HG03575 (cell line): Measurements from ENCODE around the gene MPHOSPH6.
"Not testable (repeated sequence)": the region's sequence is repeated elsewhere in the genome, so short reads cannot be mapped to it uniquely, and the experiment has no call there.

ENCODE experiments used
- ATAC-seq: cut with Tn5 transposase; IDR thresholded peaks from one replicate; pipeline ENCODE4 v1.9.1; 2021; ENCODE audit not compliant: unreplicated experiment, insufficient number of reproducible peaks, low FRiP score; ENCODE audit errors: extremely low read depth

The MPHOSPH6 gene

DNA sequence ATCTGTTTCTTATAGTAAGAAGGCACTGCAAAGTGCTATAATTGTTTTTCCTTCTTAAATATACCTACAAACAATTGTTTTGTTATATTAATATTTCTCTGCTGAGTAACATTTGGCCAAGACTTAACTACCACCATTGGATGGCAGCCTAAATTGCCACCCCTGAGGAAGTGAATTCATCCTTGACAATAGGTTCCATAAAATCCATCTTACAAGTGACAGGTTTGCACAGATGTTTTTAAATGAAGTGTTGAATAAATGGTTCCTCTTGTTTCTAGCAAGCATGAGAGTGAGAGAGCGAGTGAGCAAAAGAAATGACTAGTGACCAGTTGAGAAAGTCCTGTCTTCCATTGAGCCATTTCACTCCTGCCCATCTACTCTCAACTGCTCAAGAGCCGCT, 8.3 kb upstream of the MPHOSPH6 start:
- ATAC-seq = no peak

DNA sequence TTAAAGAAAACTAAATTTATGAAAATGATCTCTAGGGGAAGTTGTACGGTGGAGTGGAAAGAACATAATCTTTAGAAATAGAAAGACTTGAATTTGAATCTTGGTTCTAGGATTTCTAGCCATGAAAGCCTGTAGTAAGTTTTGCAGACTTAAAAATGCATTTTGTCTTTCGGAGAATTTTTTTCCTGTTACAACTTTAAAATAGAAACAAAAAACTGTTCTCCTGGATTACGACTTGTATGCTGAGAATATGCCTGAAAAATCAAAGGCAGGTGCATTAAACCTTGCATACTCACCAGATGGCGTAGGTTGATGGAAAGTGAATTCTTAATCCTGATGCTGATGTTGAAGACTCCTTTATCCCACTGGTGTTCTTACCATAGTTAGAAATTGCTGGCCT, 7.5 kb upstream of the MPHOSPH6 start:
- no peak for ATAC-seq

DNA sequence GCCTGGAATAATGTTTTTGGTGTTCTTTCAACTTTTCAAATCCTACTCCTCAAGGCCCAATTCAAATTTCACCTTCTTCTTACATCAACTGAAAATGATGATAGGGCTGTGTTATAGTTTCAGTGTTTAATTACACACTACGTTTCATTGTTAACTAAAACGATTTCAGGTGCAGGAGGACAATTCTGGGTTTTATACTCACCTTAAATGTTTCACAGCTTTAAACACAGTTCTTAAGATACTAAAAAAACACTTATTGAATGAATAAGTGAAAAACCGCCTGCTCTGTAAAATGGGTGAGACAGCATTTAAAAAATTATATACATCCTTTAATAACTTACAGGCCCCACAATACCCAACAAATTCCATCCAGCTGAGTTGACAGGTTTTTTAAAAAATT, 6.2 kb upstream of the MPHOSPH6 start:
- ATAC-seq = no peak

DNA sequence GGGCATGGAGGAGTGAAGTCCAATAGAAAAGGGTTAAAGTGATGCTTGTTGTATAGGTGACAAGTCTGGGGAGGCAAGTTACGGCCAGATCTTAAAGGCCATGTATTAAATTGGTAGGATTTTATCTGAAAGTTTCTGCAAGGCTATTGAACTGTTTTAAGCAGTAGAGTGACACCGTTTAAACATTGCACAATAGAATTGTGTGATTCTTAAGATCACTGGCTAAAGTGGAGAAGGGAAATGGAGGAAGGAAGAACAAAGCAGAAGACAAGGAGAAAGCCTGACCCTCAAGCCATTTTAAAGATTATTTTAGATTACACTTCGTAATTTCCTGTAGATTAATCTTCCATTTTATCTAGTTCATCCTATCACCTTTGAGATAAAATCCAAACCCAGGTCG, 5.6 kb upstream of the MPHOSPH6 start:
- ATAC-seq = no peak

DNA sequence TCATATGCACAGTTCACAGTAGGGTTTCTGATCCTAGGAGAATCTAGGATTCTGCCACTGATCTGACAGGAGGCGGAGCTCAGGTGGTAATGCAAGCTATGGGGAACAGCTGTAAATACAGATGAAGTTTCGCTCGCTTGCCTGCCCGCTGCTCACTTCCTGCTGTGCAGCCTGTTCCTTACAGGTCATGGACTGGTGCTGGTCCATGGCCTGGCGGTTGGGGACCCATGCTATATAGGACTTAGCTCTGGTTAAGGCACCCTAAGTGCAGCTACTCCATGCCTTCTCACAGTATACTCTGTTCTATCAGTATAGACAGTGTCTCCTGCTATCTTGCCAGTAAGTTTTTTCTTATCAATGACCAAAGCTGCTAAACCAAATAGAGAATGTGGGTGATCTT, 2.4 kb downstream of the MPHOSPH6 start:
- no peak for ATAC-seq

DNA sequence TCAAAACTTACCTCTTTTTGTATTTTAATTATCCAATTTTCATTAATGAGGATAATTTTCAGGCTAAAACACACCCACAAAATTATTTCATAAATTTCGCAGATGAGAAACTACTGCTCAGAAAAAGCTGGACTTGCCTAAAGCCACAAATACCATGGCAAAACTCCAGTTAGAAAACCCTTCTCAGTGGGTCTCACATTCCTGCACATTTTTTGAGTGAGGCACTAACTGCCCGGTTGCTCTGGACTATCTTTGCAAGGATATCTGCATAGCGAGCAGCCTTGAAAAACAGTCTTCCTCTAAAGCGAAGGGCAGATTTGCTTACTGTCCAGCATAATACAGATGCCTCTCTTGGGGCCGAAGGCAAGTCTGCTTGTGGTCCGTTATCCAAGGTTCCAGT, 9.8 kb downstream of the MPHOSPH6 start:
- no peak for ATAC-seq

DNA sequence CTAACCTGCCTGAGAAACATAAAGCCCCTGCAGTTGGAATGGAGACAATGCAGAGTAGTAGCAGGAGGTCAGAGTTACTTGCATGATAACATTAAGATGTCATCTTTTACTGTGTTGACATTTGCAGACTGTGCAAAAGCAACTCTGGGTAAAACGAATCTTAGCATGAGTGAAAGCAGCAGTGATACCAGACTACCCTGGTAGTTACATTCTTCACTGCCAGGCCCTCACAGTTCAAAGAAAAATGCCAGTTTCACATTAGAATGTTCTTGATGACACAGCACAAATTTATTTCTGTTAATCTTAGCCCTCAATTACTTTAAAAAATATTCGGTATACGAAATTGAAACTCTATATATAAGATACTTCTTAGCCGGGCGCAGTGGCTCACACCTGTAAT, 12.2 kb downstream of the MPHOSPH6 start:
- ATAC-seq = no peak

DNA sequence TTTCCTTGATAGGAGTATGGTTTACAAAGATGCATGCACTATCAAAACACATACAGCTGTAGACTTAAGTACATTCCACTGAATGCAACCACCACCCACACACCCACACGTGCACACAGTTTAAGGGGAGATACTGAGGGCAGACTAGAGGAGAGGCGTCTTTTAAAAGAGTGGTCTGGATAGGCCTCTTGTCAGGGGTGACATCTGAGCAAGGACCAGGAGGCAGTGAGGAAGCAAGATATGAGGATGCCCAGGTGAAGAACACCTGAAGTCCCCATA, 12.6 kb downstream of the MPHOSPH6 start:
- ATAC-seq = no peak

DNA sequence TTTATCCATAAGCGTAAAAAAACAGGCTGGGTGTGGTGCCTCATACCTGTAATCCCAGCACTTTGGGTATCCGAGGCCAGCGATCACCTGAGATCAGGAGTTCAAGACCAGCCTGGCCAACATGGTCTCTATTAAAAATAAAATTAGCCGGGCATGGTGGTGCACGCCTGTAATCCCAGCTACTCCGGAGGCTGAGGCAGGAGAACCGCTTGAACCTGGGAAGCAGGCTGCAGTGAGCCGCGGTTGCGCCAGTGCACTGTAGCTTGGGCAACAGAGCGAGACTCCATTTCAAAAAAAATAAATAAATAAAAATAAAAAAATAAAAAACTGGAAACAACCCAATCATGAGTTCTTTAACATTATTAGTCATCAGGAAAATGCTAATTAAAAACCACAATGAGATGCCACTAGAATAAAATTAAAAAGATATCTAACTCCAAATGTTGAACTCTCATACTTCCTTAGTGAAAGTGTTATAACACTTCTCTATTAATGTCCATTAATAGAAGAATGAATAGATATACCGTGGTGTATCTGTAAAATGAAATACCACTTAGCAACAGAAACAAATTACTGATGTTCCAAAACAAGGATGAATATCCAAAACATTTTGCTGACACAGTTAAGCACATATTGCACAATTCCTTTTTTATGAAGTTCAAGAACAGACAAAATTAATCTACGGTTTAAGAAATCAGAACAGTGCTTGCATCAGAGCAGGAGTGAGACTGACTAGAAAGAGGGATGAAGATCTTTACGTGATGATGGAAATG, 13.1 kb downstream of the MPHOSPH6 start:
- ATAC-seq = no peak

DNA sequence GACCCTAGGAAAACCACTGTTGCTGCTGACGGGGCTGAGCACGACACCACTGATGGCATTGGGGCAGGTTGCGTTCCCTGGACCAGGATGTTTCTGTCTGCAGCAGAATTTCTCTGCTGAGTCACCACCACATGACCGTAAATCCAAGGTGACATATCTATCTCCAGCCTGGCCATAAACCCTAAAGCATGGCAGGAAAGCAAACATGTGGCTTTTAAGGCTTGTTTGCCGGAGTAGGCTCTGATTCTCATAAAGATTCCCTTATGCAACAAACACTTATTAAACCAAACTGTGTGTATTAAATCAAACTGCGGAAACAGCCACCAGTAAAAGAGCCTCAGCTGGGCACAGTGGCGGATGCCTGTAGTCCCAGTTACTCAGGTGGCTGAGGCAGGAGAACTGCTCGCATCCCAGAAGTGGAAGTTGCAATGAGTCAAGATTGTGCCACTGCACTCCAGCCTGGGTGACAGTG, 17.3 kb downstream of the MPHOSPH6 start:
- no peak for ATAC-seq

DNA sequence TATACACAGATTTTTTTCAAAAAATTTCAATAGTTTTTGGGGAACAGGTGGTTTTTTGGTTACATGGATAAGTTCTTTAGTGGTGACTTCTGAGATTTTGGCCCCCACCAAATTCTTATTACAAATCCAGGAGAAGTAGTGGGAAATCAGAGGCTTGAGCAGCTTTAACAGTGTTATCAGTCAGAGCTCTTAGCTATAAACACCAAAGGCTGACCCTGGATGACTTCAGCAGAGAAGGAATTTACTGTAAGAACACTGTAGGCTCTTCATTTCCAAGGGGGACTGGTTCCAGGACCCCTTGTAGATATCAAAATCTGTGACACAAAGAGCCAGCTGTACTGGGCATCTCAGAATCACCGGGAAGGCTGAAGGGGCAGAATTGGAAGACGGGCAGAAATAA, 17.8 kb downstream of the MPHOSPH6 start:
- ATAC-seq = no peak

DNA sequence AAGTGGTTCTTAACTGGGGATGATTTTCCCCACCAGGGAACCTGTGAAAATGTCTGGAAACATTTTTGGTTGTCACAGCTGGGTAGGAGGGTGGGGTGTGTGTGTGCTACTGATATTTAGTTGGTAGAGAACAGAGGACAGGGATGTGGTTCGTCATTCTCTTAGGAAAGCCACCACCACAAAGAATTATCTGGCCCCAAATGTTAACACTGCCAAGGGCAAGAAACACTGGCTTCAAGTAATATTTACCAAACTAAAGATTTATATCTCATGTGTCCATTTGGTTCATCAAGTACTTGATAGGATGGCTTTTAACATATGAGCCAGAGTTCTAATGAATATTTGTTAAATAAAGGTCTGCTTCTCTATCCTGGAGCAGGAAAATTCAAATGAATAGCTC, 19.5 kb downstream of the MPHOSPH6 start:
- ATAC-seq = no peak

DNA sequence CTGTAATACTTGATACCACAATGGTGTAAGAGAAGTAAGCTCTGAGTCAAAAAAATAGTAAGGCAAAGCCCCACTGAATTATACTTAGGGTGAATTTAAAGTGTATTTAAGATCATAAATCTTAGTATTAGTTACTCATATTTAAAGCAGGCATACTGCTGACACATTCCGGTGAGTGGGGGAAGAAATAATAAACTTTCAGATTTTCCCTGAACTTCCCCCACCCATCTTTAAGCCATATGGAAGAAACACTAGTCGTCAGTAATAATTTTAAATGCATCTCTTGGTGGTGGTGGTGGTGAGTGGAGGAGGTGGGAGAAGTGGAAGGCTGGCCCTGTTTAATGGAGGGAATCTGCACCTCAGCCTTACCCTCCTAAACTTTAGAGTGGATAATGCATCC, 20.5 kb downstream of the MPHOSPH6 start:
- no peak for ATAC-seq

DNA sequence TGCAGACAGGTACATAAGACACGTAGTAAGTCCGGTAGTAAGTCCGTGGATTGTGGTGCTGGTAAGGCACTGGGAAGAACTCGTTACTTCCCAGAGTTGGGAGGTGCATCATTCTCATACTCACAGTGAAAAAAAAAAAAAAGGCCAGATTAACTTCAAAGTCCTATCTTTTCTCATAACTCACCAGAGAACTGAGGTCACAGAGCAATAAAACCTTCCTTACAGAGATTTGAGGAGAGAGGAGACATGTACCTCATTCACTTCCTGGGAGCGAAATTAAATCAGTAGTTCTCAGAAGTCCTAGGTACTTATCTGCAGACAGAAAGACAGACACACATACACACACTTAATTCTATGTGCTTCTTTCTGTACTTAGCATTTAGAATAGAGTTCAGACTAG, 22.5 kb downstream of the MPHOSPH6 start:
- no peak for ATAC-seq

DNA sequence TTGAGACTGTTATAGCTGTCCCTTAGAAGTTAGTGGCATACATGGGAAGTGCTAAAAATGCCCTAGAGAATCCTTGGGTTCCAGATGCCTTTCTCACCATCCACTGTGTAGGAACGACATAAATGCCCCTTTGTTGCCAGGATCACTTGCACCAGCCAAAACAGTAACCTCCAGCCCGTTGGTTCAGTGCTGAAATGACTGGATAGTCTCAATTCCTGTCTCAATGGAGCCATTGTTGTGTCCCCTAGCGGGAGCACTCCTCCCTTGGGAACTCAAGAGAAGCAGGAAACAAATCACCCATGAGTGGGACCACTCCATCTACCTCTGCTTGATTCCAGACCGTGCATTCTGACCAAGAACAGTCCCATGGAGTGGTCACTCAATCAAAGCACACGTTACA, 23.1 kb downstream of the MPHOSPH6 start:
- ATAC-seq = no peak

DNA sequence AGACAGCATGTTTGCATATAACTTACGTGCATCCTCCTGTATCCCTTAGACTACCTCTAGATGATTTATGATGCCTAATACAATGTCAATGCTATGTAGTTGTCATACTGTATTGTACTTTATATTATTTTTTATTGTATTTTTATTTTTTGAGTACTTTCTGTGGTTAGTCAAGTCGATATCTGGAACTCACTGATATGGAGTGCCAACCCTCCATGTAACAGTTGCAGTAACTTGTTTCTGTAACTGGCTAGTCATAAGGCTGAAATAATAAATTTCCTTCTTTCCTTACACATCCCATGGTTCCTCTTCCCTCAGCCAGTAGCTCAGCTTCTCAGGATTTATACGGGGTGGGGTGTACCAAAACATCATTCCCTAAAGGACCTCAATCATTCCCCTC, 23.5 kb downstream of the MPHOSPH6 start:
- ATAC-seq = no peak

DNA sequence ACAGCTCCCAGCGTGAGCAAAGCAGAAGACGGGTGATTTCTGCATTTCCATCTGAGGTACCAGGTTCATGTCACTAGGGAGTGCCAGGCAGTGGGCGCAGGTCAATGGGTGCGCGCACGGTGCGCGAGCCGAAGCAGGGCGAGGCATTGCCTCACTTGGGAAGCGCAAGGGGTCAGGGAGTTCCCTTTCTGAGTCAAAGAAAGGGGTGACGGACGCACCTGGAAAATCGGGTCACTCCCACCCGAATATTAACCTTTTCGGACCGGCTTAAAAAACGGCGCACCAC, 30.8 kb downstream of the MPHOSPH6 start:
- ATAC-seq = not testable (repeated sequence)

DNA sequence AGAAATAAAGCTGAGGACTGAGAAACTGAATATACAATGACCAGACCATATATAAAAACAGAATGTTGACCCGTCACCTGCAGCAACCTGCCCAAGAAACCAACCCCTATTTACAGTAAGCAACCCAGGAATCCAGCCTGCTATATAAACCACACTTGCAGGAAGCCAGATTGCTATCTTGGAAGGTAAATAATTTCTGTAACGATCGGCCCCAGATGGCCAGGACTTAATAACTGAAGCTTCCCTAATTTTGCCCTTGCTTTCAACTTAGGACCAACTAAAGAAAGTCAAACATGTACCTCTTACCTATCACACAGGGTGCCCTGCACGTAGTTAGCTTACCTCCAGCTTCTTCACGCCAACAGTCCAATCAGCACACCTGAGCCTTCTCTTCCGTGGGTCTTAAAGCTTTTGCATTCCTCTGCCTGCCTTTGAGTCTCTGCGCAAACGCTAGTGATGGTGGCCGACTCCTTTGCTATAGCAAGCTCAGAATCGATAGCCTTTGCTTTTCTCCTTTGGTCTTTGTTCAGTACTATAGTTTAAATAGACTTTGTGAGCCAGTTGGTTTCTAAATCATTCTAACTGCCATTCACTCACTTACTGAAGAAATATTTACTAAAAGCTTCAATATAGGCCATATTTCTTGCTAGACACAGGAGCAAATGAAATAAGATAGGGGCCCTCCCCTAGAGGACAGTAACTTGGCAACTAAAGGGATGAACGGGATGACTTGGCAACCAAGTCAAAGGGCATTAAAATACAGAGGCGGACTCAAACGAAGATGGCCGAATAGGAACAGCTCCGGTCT, 31.3 kb downstream of the MPHOSPH6 start:
- ATAC-seq = no peak

DNA sequence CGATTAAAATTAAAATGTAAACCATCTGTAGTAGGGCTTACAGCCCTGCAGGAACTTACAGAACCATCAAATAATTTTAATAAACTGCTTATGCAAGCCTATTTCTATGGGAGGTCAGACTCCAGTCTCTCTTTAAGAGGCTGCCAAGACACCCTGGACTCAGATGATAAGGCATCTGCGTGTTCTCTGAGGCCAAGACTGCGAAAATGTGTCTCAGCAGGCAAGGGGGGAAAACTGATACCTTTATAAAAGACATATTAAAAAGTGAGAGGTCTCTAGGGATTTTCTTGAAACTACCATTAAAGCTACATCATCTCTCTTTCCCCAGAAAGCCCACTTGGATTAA, 32.2 kb downstream of the MPHOSPH6 start:
- ATAC-seq = no peak

DNA sequence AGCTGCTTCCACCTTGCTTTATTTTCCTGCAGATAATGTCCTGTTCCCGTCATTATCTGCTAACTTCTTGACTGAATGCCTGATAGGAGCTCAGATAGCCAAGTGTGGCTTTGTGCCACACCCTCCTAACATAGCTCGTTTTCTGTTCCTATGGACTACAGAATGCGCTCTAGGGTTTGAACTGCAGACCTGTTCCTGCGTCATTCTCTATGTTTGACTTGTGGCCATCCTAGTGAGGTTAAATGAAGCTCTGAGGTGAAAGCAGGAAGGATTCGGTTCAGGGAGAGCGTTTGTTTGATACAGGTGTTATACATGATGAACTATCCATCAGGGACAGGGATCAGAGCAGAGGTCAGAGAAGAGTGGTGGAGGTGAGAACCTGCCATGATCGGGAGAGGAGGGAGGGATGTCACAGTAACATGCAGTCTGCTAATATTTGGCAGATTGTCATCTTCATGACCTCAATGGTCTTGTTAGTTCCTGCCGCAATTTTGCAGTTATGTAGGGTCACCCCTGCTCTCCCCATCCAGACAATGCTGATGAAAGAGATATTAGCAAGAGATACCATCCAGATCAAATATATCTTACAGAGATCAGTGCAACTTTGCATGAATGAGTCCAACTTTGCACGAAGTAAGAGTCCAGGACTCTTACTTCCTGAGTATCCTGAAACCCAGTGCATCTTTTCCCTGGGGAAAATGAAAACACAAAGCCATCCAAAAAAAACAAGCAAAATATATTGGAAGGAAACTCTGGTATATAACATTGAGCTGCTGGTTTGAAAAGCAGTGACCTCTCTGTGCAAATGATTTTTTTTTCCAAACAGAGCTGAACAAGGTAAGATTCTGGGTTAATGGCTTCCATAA, 32.8 kb downstream of the MPHOSPH6 start:
- ATAC-seq = no peak
